ENCODE measurements around the gene GAK.

GAK gene

GRCh38 chr4:914531-914930 is 17.6 kb downstream of the GAK start:
- no peak for ATAC-seq (ENCODE audit: insufficient read depth, low read depth)
- H3K27me3 ChIP-seq (ENCODE audit: insufficient read depth, low read length, poor library complexity): no peaks in the 10 kb centered on the region

GRCh38 chr4:913280-913618 is 18.9 kb downstream of the GAK start:
- Histone ChIP-seq H3K4me3 (ENCODE audit: low read depth in 1 of 2, low read length in 2 of 2) (no peak overlapping the region), H4K20me1 (ENCODE audit: insufficient read depth, low read length) (peaks cover 76% of the 10 kb centered on the region), H3K4me1 (ENCODE audit: insufficient read depth, low read length) (no peaks in the 10 kb centered on the region; the same call in 1 of the 2 replicates), H3K27me3 (ENCODE audit: insufficient read depth, low read length, poor library complexity) (no peaks in the 10 kb centered on the region), H3K27ac (ENCODE audit: low read length) (no peak overlapping the region), H3K9ac (ENCODE audit: low read depth, low read length) (no peak overlapping the region), H3K79me2 (ENCODE audit: insufficient read depth, low read length) (peaks cover 83% of the 10 kb centered on the region), H3K9me3 (ENCODE audit: insufficient read depth, low read length, severe bottlenecking) (no peaks in the 10 kb centered on the region), H2AFZ (ENCODE audit: low read depth, low read length) (no peak overlapping the region), H3K4me2 (ENCODE audit: insufficient read depth, low read length) (no peak overlapping the region), H3K36me3 (ENCODE audit: insufficient read depth, low read length) (peaks cover 49% of the 10 kb centered on the region)
- TF ChIP-seq CTCF (IDR thresholded peaks at IDR 0.05; ENCODE audit: borderline replicate concordance, extremely low read depth, low read length, poor library complexity, severe bottlenecking): no peak
- no peak for TF ChIP-seq EZH2 (IDR thresholded peaks at IDR 0.05; ENCODE audit: borderline replicate concordance, low read depth, low read length, severe bottlenecking)
- DNase-seq: no peak
- ATAC-seq (ENCODE audit: insufficient read depth, low read depth): no peak

More at GRCh38 chr4:914531-914930, 17.6 kb downstream of the GAK start:
- no peak overlapping the region for H3K4me2 ChIP-seq (ENCODE audit: insufficient read depth, low read length)
- no peak overlapping the region for H3K27ac ChIP-seq (ENCODE audit: low read length)
- no peak overlapping the region for H3K4me3 ChIP-seq (ENCODE audit: low read depth in 1 of 2, low read length in 2 of 2)
- H3K9ac ChIP-seq (ENCODE audit: low read depth, low read length): no peak overlapping the region
- peaks cover 94% of the 10 kb centered on the region for H3K79me2 ChIP-seq (ENCODE audit: insufficient read depth, low read length)
- H3K9me3 ChIP-seq (ENCODE audit: insufficient read depth, low read length, severe bottlenecking): no peaks in the 10 kb centered on the region
- TF ChIP-seq EZH2 (IDR thresholded peaks at IDR 0.05; ENCODE audit: borderline replicate concordance, low read depth, low read length, severe bottlenecking): no peak
- no peak for TF ChIP-seq CTCF (IDR thresholded peaks at IDR 0.05; ENCODE audit: borderline replicate concordance, extremely low read depth, low read length, poor library complexity, severe bottlenecking)
- H4K20me1 ChIP-seq (ENCODE audit: insufficient read depth, low read length): peaks cover 80% of the 10 kb centered on the region
- H3K36me3 ChIP-seq (ENCODE audit: insufficient read depth, low read length): peaks cover 39% of the 10 kb centered on the region
- H3K4me1 ChIP-seq (ENCODE audit: insufficient read depth, low read length): no peaks in the 10 kb centered on the region; the same call in 1 of the 2 replicates
- H2AFZ ChIP-seq (ENCODE audit: low read depth, low read length): no peak overlapping the region
- no peak for DNase-seq

- Histone ChIP-seq H3K4me2 (ENCODE audit: insufficient read depth, low read length) (no peak overlapping the region), H3K9ac (ENCODE audit: low read depth, low read length) (no peak overlapping the region), H4K20me1 (ENCODE audit: insufficient read depth, low read length) (peaks cover 76% of the 10 kb centered on the region), H3K27me3 (ENCODE audit: insufficient read depth, low read length, poor library complexity) (no peaks in the 10 kb centered on the region), H3K4me3 (ENCODE audit: low read depth in 1 of 2, low read length in 2 of 2) (no peak overlapping the region), H3K36me3 (ENCODE audit: insufficient read depth, low read length) (peaks cover 54% of the 10 kb centered on the region), H3K27ac (ENCODE audit: low read length) (no peak overlapping the region), H3K79me2 (ENCODE audit: insufficient read depth, low read length) (peaks cover 82% of the 10 kb centered on the region), H3K4me1 (ENCODE audit: insufficient read depth, low read length) (no peaks in the 10 kb centered on the region; the same call in 1 of the 2 replicates), H3K9me3 (ENCODE audit: insufficient read depth, low read length, severe bottlenecking) (no peaks in the 10 kb centered on the region), H2AFZ (ENCODE audit: low read depth, low read length) (no peak overlapping the region)
- no peak for TF ChIP-seq CTCF (IDR thresholded peaks at IDR 0.05; ENCODE audit: borderline replicate concordance, extremely low read depth, low read length, poor library complexity, severe bottlenecking)
- TF ChIP-seq EZH2 (IDR thresholded peaks at IDR 0.05; ENCODE audit: borderline replicate concordance, low read depth, low read length, severe bottlenecking): no peak
- ATAC-seq (ENCODE audit: insufficient read depth, low read depth) (no peak), DNase-seq (no peak)
Observed at GRCh38 chr4:912548-913279, 19.4 kb downstream of the GAK start.
